Heart right ventricle (tissue), 16 donors: Measurements from ENCODE around the gene GNPTAB. TPM values are rescaled to one million over a fixed set of nuclear protein-coding genes. Genes with fewer than 3 reads are reported as not detected.
"Not testable (repeated sequence)": the region's sequence is repeated elsewhere in the genome, so short reads cannot be mapped to it uniquely, and the experiment has no call there.

Experiments used
- ATAC-seq, 8 donors: fragments of 200-7000 bp; cut with Tn5 transposase; one replicate each; pipeline ENCODE4 v1.9.1; 2020; ENCODE audit warnings: mild to moderate bottlenecking in 8 of 8, moderate library complexity in 8 of 8, moderate number of reproducible peaks in 1 of 8
- DNase-seq, 2 donors: peaks; one replicate each; pipeline ENCODE4 v3.0.0-alpha.2; 2020
- H3K27ac ChIP-seq, 10 donors: fragments of 200-600 bp; sonication (generic) in 2 of 10; one replicate each; pipeline versions ENCODE4 v1.5.0 to v1.8.0; 2020 to 2022; ENCODE audit warnings: mild to moderate bottlenecking in 3 of 10
- H3K27me3 ChIP-seq, 7 donors: fragments of 200-600 bp; one replicate each; pipeline ENCODE4 v1.8.0; 2021 to 2022; ENCODE audit warnings: mild to moderate bottlenecking in 2 of 7
- H3K36me3 ChIP-seq, 9 donors: fragments of 200-600 bp; sonication (generic) in 1 of 9; one replicate each; pipeline versions ENCODE4 v1.5.0 to v1.8.0; 2020 to 2022; ENCODE audit warnings: mild to moderate bottlenecking in 2 of 9
- H3K4me1 ChIP-seq, 9 donors: fragments of 200-600 bp; sonication (generic) in 1 of 9; one replicate each; pipeline versions ENCODE4 v1.5.0 to v1.8.0; 2020 to 2022; ENCODE audit warnings: mild to moderate bottlenecking in 4 of 9
- H3K4me3 ChIP-seq, 10 donors: fragments of 200-600 bp; sonication (generic) in 2 of 10; one replicate each; pipeline versions ENCODE4 v1.5.0 to v1.8.0; 2020 to 2022; ENCODE audit warnings: mild to moderate bottlenecking in 7 of 10, moderate library complexity in 2 of 10
- H3K9me3 ChIP-seq, 11 donors: fragments of 200-600 bp in 10 of 11; sonication (generic) in 2 of 11; one replicate each; pipeline versions ENCODE4 v1.5.0 to v1.8.0; 2013 to 2022; ENCODE audit warnings: mild to moderate bottlenecking in 2 of 11, control low read depth in 1 of 11, moderate library complexity in 1 of 11
- WGBS, 2 donors: extraction: QIAGEN DNeasy Blood & Tissue Kit; methylation state at CpG; one replicate each; pipeline ENCODE4 v1.1.7; 2013; ENCODE audit warnings: inconsistent platforms in 1 of 2; 5-methylcytosine and 5-hydroxymethylcytosine counted together
- intact Hi-C, 10 donors: fragments of 100-400 bp; cut with DNase I; formaldehyde crosslinking; loops; one replicate each; pipeline versions ENCODE4 v1.11.1 to v1.14.2; 2022
- polyA plus RNA-seq, 2 donors: library from polyadenylated mRNA; stranded (reverse); fragments of 200-250 nt; gene quantifications; one replicate each; pipeline ENCODE4 v1.2.3, GENCODE V29; 2013
- total RNA-seq, 10 donors: library from RNA; stranded (reverse); fragmentation: NEBNext Ultra II Directional in 3 of 10; extraction: Animal tissue kit (Norgen Biotek cat#: 25700) in 3 of 10; gene quantifications; one replicate each; pipeline versions ENCODE4 v1.2.1 to v1.2.4, GENCODE V29; 2021 to 2023
- TF ChIP-seq, protein P1 (sequence below), 9 donors: fragments of 200-600 bp; sonication (generic) in 2 of 9; IDR thresholded peaks; one replicate each; pipeline versions ENCODE4 v1.5.0 to v1.8.0; 2021 to 2022; ENCODE audit warnings: antibody characterized with exemption in 9 of 9, mild to moderate bottlenecking in 5 of 9, moderate library complexity in 1 of 9
- donor health status: Arrhythmogenic right ventricular cardiomyopathy.
- donor health status: ischemic (EF 13 %, LVEDD 7.1; RV severe dilation, severe dysfunction).
- donor health status: healthy with polysubstance abuse.
- donor health status: DM: no; HTN: yes; CAD: no.
- donor health status: DM: no; HTN: no; CAD: no.
- donor health status: ischemic (EF 25% LVEDD 6.9; RV normal size, moderate dysfunction).
- donor health status: ischemic (EF 25% LVEDD 5.7; RV mildly dilated, moderate dysfunction).
- donor health status: healthy.
- donor health status: DM: yes; HTN: yes; CAD: no.
- donor health status: Ischemic cardiomyopathy.
- donor health status: ischemic (EF 35%, LVEDD 5.7; RV mildly dilated, moderate dysfunction).
- donor health status: nonischemic (EF 11% LVEDD 7.7; RV severe dilation, severe dysfunction).
- donor health status: DM: yes; HTN: yes; CAD: no.
- donor health status: PGD.
- donor health status: ischemic (EF 29% LVEDD 5.4; RV normal size, mild dysfunction).
- donor health status: nonischemic (EF 23%, LVEDD 6.1; RV moderate dilation, normal function).

The GNPTAB gene
- total and polyA plus RNA-seq, 12 donors, result 10.5 to 60.6 (median 47.6) TPM

DNA sequence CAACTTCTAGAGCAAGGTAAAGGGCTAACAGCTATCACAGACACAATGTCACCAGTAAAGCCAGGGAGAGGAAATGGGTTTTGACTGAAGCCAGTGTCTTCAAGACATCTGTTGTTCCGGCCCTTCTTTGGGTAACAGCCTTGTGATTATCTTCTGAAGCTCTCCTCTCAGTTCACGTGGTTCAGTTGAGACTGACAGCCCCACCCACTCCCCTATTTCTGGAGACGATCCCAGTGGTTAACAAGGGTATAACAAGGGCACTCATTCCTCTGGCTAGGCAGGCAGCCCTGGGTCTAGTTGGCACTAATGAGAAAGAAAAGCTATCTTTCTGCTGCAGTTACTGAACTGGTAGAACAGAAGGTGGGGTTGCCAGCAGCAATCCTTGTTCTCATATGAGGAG is 6.9 kb downstream of the GNPTAB start:
- intact Hi-C loops, result no loop called here
- DNase-seq (peak; percentile 26 to 74), ATAC-seq (peak; percentile 85 to 95 (median 90))
- H3K9me3 ChIP-seq, result no peaks in the 10 kb centered on the region
- H3K4me3 ChIP-seq, result no peak overlapping the region
- H3K27ac ChIP-seq, result peak overlapping the region in 9 of 10 donors; percentile 18 to 80 (median 68)
- 10 to 17% methylated on average over 3 of the region's 3 CpGs for WGBS, 2 donors
- no peaks in the 10 kb centered on the region for H3K27me3 ChIP-seq
- H3K4me1 ChIP-seq, result peaks cover 0 to 69% (median 55%) of the 10 kb centered on the region in 9 donors
- H3K36me3 ChIP-seq, result no peaks in the 10 kb centered on the region
- TF ChIP-seq, protein P1, sequence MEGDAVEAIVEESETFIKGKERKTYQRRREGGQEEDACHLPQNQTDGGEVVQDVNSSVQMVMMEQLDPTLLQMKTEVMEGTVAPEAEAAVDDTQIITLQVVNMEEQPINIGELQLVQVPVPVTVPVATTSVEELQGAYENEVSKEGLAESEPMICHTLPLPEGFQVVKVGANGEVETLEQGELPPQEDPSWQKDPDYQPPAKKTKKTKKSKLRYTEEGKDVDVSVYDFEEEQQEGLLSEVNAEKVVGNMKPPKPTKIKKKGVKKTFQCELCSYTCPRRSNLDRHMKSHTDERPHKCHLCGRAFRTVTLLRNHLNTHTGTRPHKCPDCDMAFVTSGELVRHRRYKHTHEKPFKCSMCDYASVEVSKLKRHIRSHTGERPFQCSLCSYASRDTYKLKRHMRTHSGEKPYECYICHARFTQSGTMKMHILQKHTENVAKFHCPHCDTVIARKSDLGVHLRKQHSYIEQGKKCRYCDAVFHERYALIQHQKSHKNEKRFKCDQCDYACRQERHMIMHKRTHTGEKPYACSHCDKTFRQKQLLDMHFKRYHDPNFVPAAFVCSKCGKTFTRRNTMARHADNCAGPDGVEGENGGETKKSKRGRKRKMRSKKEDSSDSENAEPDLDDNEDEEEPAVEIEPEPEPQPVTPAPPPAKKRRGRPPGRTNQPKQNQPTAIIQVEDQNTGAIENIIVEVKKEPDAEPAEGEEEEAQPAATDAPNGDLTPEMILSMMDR (IDR thresholded peaks at IDR 0.05), result peak in 3 of 9 donors; percentile 13 to 30 (median 25)

DNA sequence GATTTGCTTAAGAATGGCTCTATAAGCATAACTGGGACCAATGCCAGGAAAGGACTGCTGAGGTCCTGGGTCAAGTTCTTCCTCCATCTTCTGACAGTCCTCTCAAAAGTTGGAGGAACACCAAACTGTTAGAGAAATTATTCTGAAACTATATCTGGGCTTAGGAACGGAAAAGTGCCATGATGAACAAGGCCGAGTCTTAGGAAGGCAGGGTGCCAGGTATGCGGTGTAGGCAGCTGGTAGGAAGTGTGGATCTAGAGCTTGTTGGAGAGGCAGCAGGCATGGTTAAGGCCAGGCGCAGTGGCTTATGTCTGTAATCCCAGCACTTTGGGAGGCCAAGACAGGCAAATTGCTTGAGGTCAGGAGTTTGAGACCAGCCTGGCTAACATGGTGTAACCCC is 7.7 kb downstream of the GNPTAB start:
- 61 to 75% methylated on average over 4 of the region's 4 CpGs for WGBS, 2 donors
- H3K4me3 ChIP-seq, result no peak overlapping the region

DNA sequence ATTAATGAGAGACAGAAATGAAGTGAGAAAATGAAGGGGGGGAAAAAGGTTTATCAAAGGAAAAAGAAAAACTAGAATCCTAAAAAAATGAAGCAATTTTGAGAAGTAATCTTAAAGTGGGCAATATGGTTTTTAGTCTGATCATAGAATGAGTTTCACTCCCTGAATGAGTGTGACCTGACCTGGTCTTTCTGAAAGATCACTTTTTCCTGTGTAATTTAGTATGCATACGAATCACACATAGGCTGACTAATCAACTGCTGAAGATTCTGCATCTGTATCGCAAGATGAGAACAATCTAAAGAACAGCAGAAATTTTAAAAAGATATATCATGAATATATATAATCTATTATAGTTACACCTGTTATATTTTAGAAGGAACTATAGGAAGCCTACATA is 11.3 kb downstream of the GNPTAB start:
- no peak for DNase-seq

More for the DNA sequence above, 7.7 kb downstream of the GNPTAB start:
- DNase-seq, result no peak
- TF ChIP-seq, protein P1 (IDR thresholded peaks at IDR 0.05), result no peak
- Histone ChIP-seq H3K27me3 (no peaks in the 10 kb centered on the region), H3K36me3 (no peaks in the 10 kb centered on the region), H3K4me1 (peaks cover 0 to 60% (median 52%) of the 10 kb centered on the region in 9 donors), H3K9me3 (no peaks in the 10 kb centered on the region), H3K27ac (peak overlapping the region in 8 of 10 donors; percentile 10 to 80 (median 68))
- ATAC-seq, result no peak
- intact Hi-C loops, result no loop called here

DNA sequence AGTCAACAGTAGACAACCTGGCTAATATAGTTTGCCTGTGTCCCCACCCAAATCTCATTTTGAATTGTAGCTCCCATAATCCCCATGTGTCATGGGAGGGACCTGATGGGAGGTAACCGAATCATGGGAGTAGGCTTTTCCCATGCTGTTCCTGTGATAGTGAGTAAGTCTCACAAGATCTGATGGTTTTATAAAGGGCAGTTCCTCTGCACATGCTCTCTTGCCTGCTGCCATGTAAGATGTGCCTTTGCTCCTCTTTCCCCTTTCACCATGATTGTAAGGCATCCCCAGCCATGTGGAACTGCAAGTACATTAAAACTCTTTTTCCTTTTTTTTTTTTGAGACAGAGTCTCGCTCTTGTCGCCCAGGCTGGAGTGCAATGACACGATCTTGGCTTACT is 12.1 kb downstream of the GNPTAB start:
- DNase-seq, H3K27ac ChIP-seq, H3K27me3 ChIP-seq, intact Hi-C loops, H3K9me3 ChIP-seq, H3K36me3 ChIP-seq, H3K4me3 ChIP-seq, ATAC-seq: not testable (repeated sequence)
- WGBS, 2 donors, result 94 to 98% methylated on average over 4 of the region's 4 CpGs
- peaks cover 0 to 24% (median 21%) of the 10 kb centered on the region in 9 donors for H3K4me1 ChIP-seq

More for the DNA sequence above, 11.3 kb downstream of the GNPTAB start:
- Histone ChIP-seq H3K27me3 (no peaks in the 10 kb centered on the region), H3K4me1 (peaks cover 0 to 31% (median 28%) of the 10 kb centered on the region in 9 donors), H3K27ac (no peak overlapping the region), H3K9me3 (peaks cover 0 to 4% (median 0%) of the 10 kb centered on the region in 11 donors), H3K36me3 (no peaks in the 10 kb centered on the region), H3K4me3 (no peak overlapping the region)
- no peak for ATAC-seq
- 73 to 98% methylated on average over 2 of the region's 2 CpGs for WGBS, 2 donors
- TF ChIP-seq, protein P1 (IDR thresholded peaks at IDR 0.05), result no peak
- intact Hi-C loops, result no loop called here

DNA sequence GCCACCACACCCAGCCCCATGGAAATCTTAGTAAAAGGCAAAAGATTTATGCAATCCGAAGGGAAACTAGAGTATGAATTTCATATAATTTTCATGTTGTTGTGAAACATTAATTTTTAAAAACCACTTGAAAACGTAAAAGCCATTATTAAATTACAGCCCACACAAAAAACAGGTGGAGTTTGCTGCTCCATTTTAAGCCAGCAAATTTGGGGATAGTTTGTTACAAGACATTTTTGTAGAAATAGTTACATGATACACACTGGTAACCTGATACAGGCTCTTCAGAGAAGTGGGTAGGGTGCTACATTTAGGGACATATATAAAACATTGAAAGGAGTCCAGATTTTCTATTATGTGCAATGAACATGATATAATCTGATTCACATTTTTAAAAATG is 17.6 kb downstream of the GNPTAB start:
- DNase-seq, result no peak
- TF ChIP-seq, protein P1 (IDR thresholded peaks at IDR 0.05), result no peak
- WGBS, 2 donors, result 95 to 96% methylated on average over 2 of the region's 2 CpGs

DNA sequence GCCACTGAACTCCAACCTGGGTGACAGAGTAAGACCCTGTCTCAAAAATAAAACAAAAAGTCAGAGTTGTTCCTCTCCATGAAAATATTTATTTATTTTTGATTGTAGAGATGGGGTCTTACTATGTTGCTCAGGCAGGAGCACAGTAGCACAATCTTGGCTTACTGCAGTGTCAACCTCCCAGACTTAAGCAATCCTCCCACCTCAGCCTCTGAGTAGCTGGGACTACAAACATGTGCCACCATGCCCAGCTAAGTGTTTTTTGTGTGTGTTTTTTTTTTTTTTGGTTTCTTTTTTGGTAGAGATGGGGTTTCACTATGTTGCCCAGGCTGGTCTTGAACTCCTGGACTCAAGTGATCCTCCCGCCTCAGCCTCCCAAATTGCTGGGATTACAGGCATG is 18.0 kb downstream of the GNPTAB start:
- intact Hi-C loops, H3K4me3 ChIP-seq, H3K36me3 ChIP-seq, ATAC-seq, H3K9me3 ChIP-seq, H3K27me3 ChIP-seq, DNase-seq, H3K27ac ChIP-seq: not testable (repeated sequence)
- WGBS, 2 donors, result 89 to 100% methylated on average over 1 of the region's 1 CpG
- H3K4me1 ChIP-seq, result peaks cover 0 to 13% (median 8%) of the 10 kb centered on the region in 9 donors

More for the DNA sequence above, 17.6 kb downstream of the GNPTAB start:
- Histone ChIP-seq H3K4me1 (peaks cover 0 to 13% (median 8%) of the 10 kb centered on the region in 9 donors), H3K9me3 (peaks cover 0 to 4% (median 0%) of the 10 kb centered on the region in 11 donors), H3K27ac (no peak overlapping the region), H3K36me3 (no peaks in the 10 kb centered on the region), H3K27me3 (no peaks in the 10 kb centered on the region), H3K4me3 (no peak overlapping the region)
- intact Hi-C loops, result no loop called here
- ATAC-seq, result no peak

DNA sequence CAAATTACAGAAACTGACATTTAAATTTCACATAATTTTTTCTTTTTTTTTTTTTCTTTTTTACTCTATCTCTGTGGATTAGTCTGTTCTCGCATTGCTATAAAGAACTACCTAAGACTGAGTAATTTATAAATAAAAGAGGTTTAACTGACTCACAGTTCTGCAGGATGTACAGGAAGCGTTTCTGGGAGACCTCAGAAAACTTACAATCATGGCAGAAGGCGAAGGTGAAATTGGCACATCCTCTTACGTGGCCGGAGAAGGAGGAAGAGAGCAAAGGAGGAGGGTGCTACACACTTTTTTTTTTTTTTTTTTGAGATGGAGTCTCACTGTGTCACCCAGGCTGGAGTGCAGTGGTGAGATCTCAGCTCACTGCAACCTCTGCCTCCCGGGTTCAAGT is 19.4 kb downstream of the GNPTAB start:
- H3K9me3 ChIP-seq, DNase-seq, H3K27me3 ChIP-seq, intact Hi-C loops, H3K4me3 ChIP-seq, H3K36me3 ChIP-seq, ATAC-seq: not testable (repeated sequence)
- peaks cover 0 to 15% (median 8%) of the 10 kb centered on the region in 9 donors for H3K4me1 ChIP-seq
- H3K27ac ChIP-seq, result peak overlapping the region in 5 of 10 donors; percentile 11 to 73 (median 45)
- WGBS, 2 donors, result 88 to 97% methylated on average over 6 of the region's 6 CpGs
